GM23338 (cell line): Measurements from ENCODE around the gene SRPK1. TPM values are rescaled to one million over a fixed set of nuclear protein-coding genes. Genes with fewer than 3 reads are reported as not detected.
A peak's percentile ranks its signal among the peaks of the same experiment; 100 is the strongest.

ENCODE experiments used
- ATAC-seq: fragments of 200-7000 bp; cut with Tn5 transposase; 3 replicates; pipeline ENCODE4 v1.9.1; 2020
- DNase-seq: peaks from one replicate; pipeline ENCODE4 v3.0.0-alpha.2; 2015; ENCODE audit warnings: low spot score
- H2AFZ ChIP-seq: fragments of 200-600 bp; sonication (generic); 2 replicates; pipeline ENCODE4 v1.8.0; 2016; ENCODE audit warnings: antibody characterized with exemption, mild to moderate bottlenecking, moderate library complexity
- H3F3A ChIP-seq: fragments of 200-600 bp; sonication (generic); replicated peaks from 2 replicates; pipeline ENCODE4 v1.8.0; 2017; ENCODE audit warnings: antibody characterized with exemption, mixed run types, low read depth
- H3K27ac ChIP-seq: fragments of 200-600 bp; sonication (generic); 2 replicates; pipeline ENCODE4 v1.6.1; 2016; ENCODE audit warnings: low read depth
- H3K27me3 ChIP-seq: fragments of 200-600 bp; sonication (generic); 2 replicates; pipeline ENCODE4 v1.8.0; 2016; ENCODE audit warnings: mild to moderate bottlenecking, mixed run types, moderate library complexity; ENCODE audit not compliant: insufficient read depth
- H3K36me3 ChIP-seq: fragments of 200-600 bp; sonication (generic); 2 replicates; pipeline ENCODE4 v1.8.0; 2016; ENCODE audit warnings: mild to moderate bottlenecking; ENCODE audit not compliant: insufficient read depth
- H3K4me1 ChIP-seq: fragments of 200-600 bp; sonication (generic); 2 replicates; pipeline ENCODE4 v1.8.0; 2016; ENCODE audit warnings: mild to moderate bottlenecking, moderate library complexity; ENCODE audit not compliant: insufficient read depth
- H3K4me2 ChIP-seq: fragments of 200-600 bp; sonication (generic); 2 replicates; pipeline ENCODE4 v1.7.1; 2017; ENCODE audit warnings: mixed run types
- H3K4me3 ChIP-seq: fragments of 200-600 bp; sonication (generic); 2 replicates; pipeline ENCODE4 v1.6.1; 2016; ENCODE audit warnings: mixed run types
- H3K79me2 ChIP-seq: fragments of 200-600 bp; sonication (generic); replicated peaks from 2 replicates; pipeline ENCODE4 v1.8.0; 2017; ENCODE audit warnings: mild to moderate bottlenecking; ENCODE audit not compliant: insufficient read depth
- H3K9me2 ChIP-seq: fragments of 200-600 bp; sonication (generic); 2 replicates; pipeline ENCODE4 v1.8.0; 2017; ENCODE audit not compliant: insufficient read depth
- H4K20me1 ChIP-seq: fragments of 200-600 bp; sonication (generic); replicated peaks from 2 replicates; pipeline ENCODE4 v1.8.0; 2017; ENCODE audit warnings: mild to moderate bottlenecking; ENCODE audit not compliant: insufficient read depth
- H3K27ac Mint-ChIP-seq: 2 replicates; pipeline ENCODE4 v1.8.0; 2020; ENCODE audit warnings: inconsistent platforms, mild to moderate bottlenecking, moderate library complexity, mixed read lengths
- H3K27me3 Mint-ChIP-seq: 3 replicates; pipeline ENCODE4 v1.8.0; 2022; ENCODE audit warnings: low read depth, mild to moderate bottlenecking, moderate library complexity, mixed read lengths, inconsistent platforms; ENCODE audit not compliant: insufficient read depth, poor library complexity
- H3K36me3 Mint-ChIP-seq: 3 replicates; pipeline ENCODE4 v1.8.0; 2021; ENCODE audit warnings: low read depth, mild to moderate bottlenecking, inconsistent platforms, moderate library complexity, mixed read lengths
- H3K4me1 Mint-ChIP-seq: 3 replicates; pipeline ENCODE4 v1.8.0; 2020; ENCODE audit warnings: mild to moderate bottlenecking, inconsistent platforms, mixed read lengths
- H3K4me3 Mint-ChIP-seq: 3 replicates; pipeline ENCODE4 v1.8.0; 2021; ENCODE audit warnings: moderate library complexity, mild to moderate bottlenecking, inconsistent platforms, mixed read lengths
- H3K9me3 Mint-ChIP-seq: 3 replicates; pipeline ENCODE4 v1.8.0; 2020; ENCODE audit warnings: moderate library complexity, mild to moderate bottlenecking, inconsistent platforms, mixed read lengths
- CREB1 ChIP-seq: fragments of 250-450 bp; sonication (Bioruptor Pico); IDR thresholded peaks from 2 replicates; pipeline ENCODE4 v1.5.0; 2020; ENCODE audit warnings: low read depth, mild to moderate bottlenecking, moderate library complexity
- EZH2 ChIP-seq: fragments of 200-600 bp; sonication (generic); IDR thresholded peaks from one replicate; pipeline ENCODE4 v1.8.0; 2017; ENCODE audit warnings: antibody characterized with exemption, mild to moderate bottlenecking, low read depth; ENCODE audit not compliant: unreplicated experiment
- EZH2phosphoT487 ChIP-seq: fragments of 200-600 bp; sonication (generic); IDR thresholded peaks from one replicate; pipeline ENCODE4 v1.8.1; 2018; ENCODE audit warnings: antibody characterized with exemption; ENCODE audit not compliant: unreplicated experiment
- JUNB ChIP-seq: IDR thresholded peaks from one replicate; pipeline ENCODE4 v1.6.1; 2016; ENCODE audit warnings: antibody characterized with exemption; ENCODE audit not compliant: unreplicated experiment
- NANOG ChIP-seq: IDR thresholded peaks from 2 replicates; pipeline ENCODE4 v1.6.1; 2016; ENCODE audit warnings: antibody characterized with exemption, borderline replicate concordance
- POLR2AphosphoS5 ChIP-seq: IDR thresholded peaks from 2 replicates; pipeline ENCODE4 v1.6.1; 2016; ENCODE audit warnings: antibody characterized with exemption, low read depth
- STAT1 ChIP-seq: IDR thresholded peaks from one replicate; pipeline ENCODE4 v1.6.1; 2016; ENCODE audit warnings: antibody characterized with exemption; ENCODE audit not compliant: unreplicated experiment
- ZNF114 ChIP-seq: fragments of 250-450 bp; sonication (Bioruptor Pico); IDR thresholded peaks from 2 replicates; pipeline ENCODE4 v1.5.0; 2020; ENCODE audit warnings: mild to moderate bottlenecking, moderate library complexity
- ZNF331 ChIP-seq: fragments of 250-450 bp; sonication (Bioruptor Pico); IDR thresholded peaks from 2 replicates; pipeline ENCODE4 v1.5.0; 2020; ENCODE audit warnings: low read depth, mild to moderate bottlenecking, moderate library complexity
- polyA plus RNA-seq: library from polyadenylated mRNA; unstranded; fragments of >200 nt; fragmentation: Nextera tagmentation; extraction: Ambion mirVana; gene quantifications from 2 replicates; pipeline ENCODE4 v1.2.1, GENCODE V29; 2016
- total RNA-seq: library from RNA; depleted of rRNA; stranded (reverse); fragments of >200 nt; shearing (Covaris generic); gene quantifications from 2 replicates; pipeline ENCODE4 v1.2.3, GENCODE V29; 2014
- TF ChIP-seq, protein P1 (sequence below), 2 experiments: fragments of 200-600 bp in 1 of 2; sonication (generic) in 1 of 2; conservative IDR thresholded peaks; 2 replicates each; pipeline versions ENCODE4 v1.5.1 to v1.6.1; 2016 to 2017; ENCODE audit warnings: antibody characterized with exemption in 2 of 2, low read depth in 2 of 2, mild to moderate bottlenecking in 2 of 2, moderate library complexity in 1 of 2
- TF ChIP-seq, protein P2 (sequence below): IDR thresholded peaks from 2 replicates; pipeline ENCODE4 v1.6.1; 2016; ENCODE audit warnings: antibody characterized with exemption
- TF ChIP-seq, protein P3 (sequence below): IDR thresholded peaks from one replicate; pipeline ENCODE4 v1.6.1; 2018; ENCODE audit warnings: antibody characterized with exemption; ENCODE audit not compliant: unreplicated experiment

The SRPK1 gene
- total and polyA plus RNA-seq, 2 experiments from 2014 or later = 175 to 202 TPM

DNA sequence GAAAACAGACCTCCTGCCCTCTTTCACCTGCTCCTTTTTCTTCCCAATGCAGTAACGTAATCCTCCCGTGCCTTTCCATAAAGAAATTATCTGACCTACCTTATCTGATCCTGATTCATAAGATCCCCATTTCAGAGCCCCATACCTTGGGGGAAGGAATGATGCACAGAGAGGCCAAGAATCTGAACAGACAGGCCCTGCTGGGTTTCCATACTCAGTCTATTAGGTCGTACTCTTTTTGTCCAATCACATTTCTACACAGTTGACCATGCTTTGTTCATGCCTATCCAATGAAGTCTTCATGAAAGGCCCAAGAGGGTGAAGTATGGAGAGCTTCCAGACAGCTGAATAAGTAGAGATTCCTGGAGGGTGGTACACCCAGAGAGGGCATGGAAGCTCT is 25.3 kb downstream of the SRPK1 start:
- Mint-ChIP-seq H3K9me3 (no peaks in the 10 kb centered on the region), H3K27me3 (peaks cover 2% of the 10 kb centered on the region), H3K4me1 (peaks cover 24% of the 10 kb centered on the region), H3K4me3 (no peak overlapping the region), H3K36me3 (peaks cover 18% of the 10 kb centered on the region), H3K27ac (no peak overlapping the region)
- no peak overlapping the region for H3K27ac ChIP-seq
- peaks cover 47% of the 10 kb centered on the region for H4K20me1 ChIP-seq
- H3K27me3 ChIP-seq = no peaks in the 10 kb centered on the region
- DNase-seq (no peak), ATAC-seq (peak; percentile 53)
- TF ChIP-seq CREB1 (CRISPR knock-in tag) (no peak), EZH2 (no peak), JUNB (no peak), POLR2AphosphoS5 (no peak), EZH2phosphoT487 (no peak), STAT1 (no peak)
- TF ChIP-seq, protein P1, sequence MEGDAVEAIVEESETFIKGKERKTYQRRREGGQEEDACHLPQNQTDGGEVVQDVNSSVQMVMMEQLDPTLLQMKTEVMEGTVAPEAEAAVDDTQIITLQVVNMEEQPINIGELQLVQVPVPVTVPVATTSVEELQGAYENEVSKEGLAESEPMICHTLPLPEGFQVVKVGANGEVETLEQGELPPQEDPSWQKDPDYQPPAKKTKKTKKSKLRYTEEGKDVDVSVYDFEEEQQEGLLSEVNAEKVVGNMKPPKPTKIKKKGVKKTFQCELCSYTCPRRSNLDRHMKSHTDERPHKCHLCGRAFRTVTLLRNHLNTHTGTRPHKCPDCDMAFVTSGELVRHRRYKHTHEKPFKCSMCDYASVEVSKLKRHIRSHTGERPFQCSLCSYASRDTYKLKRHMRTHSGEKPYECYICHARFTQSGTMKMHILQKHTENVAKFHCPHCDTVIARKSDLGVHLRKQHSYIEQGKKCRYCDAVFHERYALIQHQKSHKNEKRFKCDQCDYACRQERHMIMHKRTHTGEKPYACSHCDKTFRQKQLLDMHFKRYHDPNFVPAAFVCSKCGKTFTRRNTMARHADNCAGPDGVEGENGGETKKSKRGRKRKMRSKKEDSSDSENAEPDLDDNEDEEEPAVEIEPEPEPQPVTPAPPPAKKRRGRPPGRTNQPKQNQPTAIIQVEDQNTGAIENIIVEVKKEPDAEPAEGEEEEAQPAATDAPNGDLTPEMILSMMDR (conservative IDR thresholded peaks at IDR 0.05; ENCODE audit: low read depth in 2 of 2) = no peak
- H3K4me2 ChIP-seq = no peak overlapping the region
- peaks cover 4% of the 10 kb centered on the region; the same call in 1 of the 2 replicates for H3K36me3 ChIP-seq
- no peak overlapping the region for H2AFZ ChIP-seq
- no peaks in the 10 kb centered on the region for H3K9me2 ChIP-seq
- no peak overlapping the region for H3K4me3 ChIP-seq
- peaks cover 11% of the 10 kb centered on the region for H3K4me1 ChIP-seq
- H3K79me2 ChIP-seq = peaks cover 100% of the 10 kb centered on the region
- no peaks in the 10 kb centered on the region for H3F3A ChIP-seq

DNA sequence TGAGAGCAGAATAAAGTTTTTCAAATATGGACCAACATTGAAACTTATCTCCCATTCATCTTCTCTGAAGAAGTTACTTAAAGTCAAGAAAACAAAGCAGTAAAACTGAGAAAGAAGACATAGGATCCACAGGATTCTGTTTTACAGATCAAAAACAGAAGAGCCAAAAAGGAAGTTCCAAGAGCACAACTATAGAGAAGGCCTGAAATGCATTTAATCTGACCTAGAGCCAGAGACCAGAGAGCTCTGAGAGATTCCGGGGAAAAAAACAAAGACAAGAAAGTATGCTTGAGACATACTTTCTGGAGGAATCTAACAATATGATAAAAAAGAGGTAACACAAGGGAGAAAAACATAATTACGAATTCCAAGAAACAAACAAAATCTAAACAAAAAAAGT is 26.1 kb downstream of the SRPK1 start:
- Histone ChIP-seq H3K27ac (no peak overlapping the region), H3K79me2 (peaks cover 95% of the 10 kb centered on the region), H2AFZ (no peak overlapping the region), H4K20me1 (peaks cover 41% of the 10 kb centered on the region), H3K9me2 (no peaks in the 10 kb centered on the region), H3K4me1 (peaks cover 11% of the 10 kb centered on the region), H3K36me3 (peaks cover 6% of the 10 kb centered on the region; the same call in 1 of the 2 replicates), H3K27me3 (no peaks in the 10 kb centered on the region), H3F3A (no peaks in the 10 kb centered on the region), H3K4me2 (no peak overlapping the region), H3K4me3 (no peak overlapping the region)
- ATAC-seq = peak; percentile 35; the same call in 2 of the 3 replicates
- Mint-ChIP-seq H3K4me3 (no peak overlapping the region), H3K4me1 (peaks cover 24% of the 10 kb centered on the region), H3K9me3 (no peaks in the 10 kb centered on the region), H3K27ac (peak overlapping the region; percentile 15; the same call in 1 of the 2 replicates), H3K36me3 (peaks cover 17% of the 10 kb centered on the region), H3K27me3 (peaks cover 2% of the 10 kb centered on the region)
- DNase-seq = peak; percentile 24
- TF ChIP-seq, protein P2, sequence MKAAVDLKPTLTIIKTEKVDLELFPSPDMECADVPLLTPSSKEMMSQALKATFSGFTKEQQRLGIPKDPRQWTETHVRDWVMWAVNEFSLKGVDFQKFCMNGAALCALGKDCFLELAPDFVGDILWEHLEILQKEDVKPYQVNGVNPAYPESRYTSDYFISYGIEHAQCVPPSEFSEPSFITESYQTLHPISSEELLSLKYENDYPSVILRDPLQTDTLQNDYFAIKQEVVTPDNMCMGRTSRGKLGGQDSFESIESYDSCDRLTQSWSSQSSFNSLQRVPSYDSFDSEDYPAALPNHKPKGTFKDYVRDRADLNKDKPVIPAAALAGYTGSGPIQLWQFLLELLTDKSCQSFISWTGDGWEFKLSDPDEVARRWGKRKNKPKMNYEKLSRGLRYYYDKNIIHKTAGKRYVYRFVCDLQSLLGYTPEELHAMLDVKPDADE = no peak
- TF ChIP-seq, protein P3, sequence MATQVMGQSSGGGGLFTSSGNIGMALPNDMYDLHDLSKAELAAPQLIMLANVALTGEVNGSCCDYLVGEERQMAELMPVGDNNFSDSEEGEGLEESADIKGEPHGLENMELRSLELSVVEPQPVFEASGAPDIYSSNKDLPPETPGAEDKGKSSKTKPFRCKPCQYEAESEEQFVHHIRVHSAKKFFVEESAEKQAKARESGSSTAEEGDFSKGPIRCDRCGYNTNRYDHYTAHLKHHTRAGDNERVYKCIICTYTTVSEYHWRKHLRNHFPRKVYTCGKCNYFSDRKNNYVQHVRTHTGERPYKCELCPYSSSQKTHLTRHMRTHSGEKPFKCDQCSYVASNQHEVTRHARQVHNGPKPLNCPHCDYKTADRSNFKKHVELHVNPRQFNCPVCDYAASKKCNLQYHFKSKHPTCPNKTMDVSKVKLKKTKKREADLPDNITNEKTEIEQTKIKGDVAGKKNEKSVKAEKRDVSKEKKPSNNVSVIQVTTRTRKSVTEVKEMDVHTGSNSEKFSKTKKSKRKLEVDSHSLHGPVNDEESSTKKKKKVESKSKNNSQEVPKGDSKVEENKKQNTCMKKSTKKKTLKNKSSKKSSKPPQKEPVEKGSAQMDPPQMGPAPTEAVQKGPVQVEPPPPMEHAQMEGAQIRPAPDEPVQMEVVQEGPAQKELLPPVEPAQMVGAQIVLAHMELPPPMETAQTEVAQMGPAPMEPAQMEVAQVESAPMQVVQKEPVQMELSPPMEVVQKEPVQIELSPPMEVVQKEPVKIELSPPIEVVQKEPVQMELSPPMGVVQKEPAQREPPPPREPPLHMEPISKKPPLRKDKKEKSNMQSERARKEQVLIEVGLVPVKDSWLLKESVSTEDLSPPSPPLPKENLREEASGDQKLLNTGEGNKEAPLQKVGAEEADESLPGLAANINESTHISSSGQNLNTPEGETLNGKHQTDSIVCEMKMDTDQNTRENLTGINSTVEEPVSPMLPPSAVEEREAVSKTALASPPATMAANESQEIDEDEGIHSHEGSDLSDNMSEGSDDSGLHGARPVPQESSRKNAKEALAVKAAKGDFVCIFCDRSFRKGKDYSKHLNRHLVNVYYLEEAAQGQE = no peak
- TF ChIP-seq CREB1 (CRISPR knock-in tag) (no peak), ZNF331 (no peak), ZNF114 (CRISPR knock-in tag) (no peak), EZH2 (no peak), NANOG (no peak), STAT1 (no peak), POLR2AphosphoS5 (no peak), EZH2phosphoT487 (no peak), JUNB (no peak)
- TF ChIP-seq, protein P1 (conservative IDR thresholded peaks at IDR 0.05; ENCODE audit: low read depth in 2 of 2) = no peak
